ENCODE results near the gene NUP210.
A peak's percentile ranks its signal among the peaks of the same experiment; 100 is the strongest.
"Not testable (repeated sequence)": the region's sequence is repeated elsewhere in the genome, so short reads cannot be mapped to it uniquely, and the experiment has no call there.

NUP210 gene

DNA sequence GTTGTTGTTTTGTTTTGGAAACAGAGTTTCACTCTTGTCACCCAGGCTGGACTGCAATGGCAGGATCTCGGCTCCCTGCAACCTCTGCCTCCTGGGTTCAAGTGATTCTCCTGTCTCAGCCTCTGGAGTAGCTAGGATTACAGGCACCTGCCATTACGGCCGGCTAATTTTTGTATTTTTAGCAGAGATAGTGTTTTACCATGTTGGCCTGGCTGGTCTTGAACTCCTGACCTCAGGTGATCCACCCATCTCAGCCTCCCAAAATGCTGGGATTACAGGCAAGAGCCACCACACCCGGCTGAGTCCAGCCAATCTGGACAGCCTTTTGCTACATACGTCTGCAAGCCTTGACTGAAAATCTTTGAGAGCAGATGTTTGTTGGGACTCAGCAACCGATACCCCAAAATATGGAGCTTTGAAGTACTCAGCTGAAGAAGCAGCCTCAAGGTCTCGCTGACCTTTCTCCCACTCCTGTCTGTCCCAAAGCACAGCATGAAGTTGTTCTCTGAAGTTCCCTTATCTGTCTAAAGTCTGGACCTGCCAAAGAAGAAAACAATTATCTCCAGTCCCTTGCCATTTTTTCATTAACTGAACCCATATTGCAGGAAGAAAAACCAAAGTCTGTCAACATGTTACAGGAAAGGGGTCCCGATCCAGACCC is 9.6 kb upstream of the NUP210 start:
- DNase-seq (ENCODE audit: low read depth in 2 of 2): no peak

DNA sequence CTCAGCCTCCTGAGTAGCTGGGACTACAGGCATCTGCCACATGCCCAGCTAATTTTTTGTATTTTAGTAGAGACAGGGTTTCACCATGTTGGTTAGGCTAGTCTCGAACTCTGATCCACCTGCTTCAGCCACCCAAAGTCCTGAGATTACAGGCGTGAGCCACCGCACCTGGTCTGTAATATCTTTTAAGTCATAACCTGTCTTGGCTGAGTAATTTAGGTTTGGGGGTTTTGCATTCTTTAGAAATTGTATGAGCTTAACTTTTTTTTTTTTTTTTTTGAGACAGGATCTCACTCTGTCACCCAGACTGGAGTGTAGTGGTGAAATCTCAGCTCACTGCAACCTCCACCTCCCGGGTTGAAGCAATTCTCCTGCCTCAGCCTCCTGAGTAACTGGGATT is 8.6 kb upstream of the NUP210 start:
- not testable (repeated sequence) for DNase-seq (ENCODE audit: low read depth in 2 of 2)

DNA sequence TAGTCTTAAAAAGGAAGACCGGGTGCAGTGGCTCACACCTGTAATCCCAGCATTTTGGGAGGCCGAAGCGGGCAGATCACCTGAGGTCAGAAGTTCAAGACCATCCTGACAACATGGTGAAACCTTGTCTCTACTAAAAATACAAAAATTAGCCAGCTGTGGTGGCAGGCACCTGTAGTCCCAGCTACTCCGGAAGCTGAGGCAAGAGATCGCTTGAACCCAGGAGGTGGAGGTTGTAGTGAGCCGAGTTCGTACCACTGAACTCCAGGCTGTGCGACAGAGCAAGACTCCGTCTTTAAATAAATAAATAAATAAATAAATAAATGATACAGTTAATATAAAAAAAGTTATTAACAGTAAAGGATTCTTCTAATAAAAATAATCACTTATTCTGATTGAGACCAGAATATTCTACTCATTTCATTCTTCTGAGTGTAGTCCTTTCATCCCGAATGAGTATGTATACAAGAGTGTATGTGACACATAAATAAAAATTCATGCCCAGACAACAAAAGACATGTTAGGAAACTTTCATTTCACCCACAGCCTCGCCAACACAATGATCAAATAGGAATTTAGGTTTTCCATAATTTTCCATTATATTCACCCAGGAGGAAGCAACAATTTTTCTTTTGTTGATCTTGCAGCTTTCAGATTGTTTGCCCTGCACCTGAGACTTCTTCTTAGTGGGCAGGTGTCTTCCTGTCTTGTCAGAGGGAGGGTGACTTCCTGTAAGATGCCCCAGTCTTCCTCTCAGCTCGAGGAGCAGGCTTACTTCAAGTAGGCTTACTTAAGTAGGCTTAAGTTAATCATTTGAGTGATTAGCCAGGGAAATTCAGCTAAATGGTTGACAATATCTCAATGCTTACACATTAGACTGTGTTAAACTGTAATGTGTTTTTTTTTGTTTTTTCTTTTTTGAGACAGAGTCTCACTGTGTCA is 7.8 kb upstream of the NUP210 start:
- no peak for DNase-seq (ENCODE audit: low read depth in 2 of 2)

DNA sequence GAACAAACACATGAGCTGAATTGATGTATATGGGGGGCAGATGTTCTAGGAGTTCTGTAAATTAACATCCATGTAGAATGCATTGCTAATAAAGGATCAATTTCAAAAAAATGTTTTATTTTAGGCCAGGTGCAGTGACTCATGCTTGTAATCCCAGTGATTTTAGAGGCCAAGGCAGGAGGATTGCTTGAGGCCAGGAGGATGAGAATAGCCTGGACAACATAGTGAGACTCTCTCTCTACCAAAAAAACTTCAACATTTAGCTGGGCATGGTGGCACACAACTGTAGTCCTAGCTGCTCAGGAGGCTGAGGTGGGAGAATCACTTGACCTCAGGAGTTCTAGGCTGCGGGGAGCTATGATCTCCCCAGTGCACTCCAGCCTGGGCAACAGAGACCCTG is 6.5 kb upstream of the NUP210 start:
- no peak for DNase-seq (ENCODE audit: low read depth in 2 of 2)

DNA sequence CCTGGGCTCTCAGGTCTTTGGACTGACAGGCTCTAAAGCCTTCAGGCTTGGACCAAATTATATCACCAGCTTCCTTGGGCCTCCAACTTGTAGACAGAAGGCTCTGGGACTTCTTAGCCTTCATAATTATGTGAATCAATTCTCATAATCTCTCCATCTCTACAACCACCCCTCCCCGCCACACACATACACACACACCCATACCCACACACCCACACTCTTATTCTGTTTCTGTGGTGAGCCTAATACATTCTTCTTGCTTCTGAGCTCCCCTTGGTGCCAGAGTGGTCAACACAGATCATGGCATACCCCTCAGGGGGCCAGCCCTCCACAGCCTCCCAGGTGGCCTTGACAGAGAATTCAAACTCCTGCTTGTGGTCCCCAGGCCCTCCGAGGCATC is 5.6 kb upstream of the NUP210 start:
- DNase-seq (ENCODE audit: low read depth in 2 of 2): no peak

DNA sequence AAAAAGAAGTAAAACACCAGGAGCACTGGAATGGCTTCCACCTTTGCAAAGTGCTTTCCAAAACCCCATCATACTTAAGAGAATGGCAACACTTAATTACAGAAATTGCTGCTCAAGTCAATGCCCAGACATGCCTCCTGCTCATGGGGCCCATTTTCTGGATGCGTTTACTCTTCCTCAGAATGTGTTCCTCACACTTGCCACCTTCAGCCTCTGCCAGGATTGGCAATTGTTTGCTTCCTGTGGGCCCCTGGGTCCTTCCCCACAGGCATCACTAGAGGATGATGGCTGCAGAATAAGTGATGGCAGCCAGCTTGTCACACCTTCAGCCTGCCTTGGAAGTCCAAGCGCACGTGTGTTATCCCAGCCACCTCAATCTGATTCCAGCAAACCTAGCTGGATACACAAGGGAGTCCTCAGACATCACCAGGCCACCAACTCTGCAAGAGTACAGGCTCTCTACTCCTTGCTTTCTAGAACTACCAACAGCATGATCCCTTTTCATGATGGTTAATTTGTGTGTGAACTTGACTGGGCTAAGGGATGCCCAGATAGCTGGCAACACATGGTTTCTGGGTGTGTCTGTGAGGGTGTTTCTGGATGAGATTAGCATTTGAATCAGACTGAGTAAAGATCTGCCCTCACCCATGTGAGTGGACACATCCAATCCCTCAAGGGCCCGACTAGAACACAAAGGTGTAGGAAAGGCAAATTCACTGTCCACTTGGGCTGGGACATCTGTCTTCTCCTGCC is 4.9 kb upstream of the NUP210 start:
- DNase-seq (ENCODE audit: low read depth in 2 of 2): no peak

DNA sequence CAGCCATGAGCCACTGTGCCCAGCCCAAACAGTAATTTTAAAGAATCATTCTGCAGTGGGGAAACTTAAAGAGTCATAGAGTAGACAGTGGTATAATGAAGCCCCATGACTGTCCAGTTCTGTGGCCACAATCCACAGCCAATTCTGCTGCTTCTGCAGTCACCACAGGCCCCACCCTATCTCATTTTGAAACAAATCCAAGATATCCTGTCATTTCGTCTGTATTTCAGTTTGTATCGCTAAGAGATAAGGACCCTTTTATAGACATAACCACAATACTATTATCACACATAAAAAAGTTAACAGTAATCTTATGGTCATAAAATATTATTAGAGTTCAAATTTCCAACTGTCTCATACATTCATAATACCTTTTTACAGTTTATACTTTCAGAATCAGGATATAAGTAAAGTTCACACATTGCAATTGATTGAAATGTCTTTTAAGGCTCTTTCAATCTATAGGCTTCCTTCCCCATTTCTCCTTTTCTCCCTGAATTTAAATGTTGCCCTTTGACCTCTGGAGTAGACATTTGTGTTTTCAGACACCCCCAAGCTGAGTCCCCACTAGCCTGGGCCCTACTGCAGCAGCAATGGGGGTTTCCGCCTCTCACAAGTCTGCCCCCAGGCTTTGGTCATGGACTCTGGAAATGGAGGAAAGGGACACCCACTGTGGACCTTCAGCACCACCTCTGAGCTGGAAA is 4.2 kb upstream of the NUP210 start:
- DNase-seq (ENCODE audit: low read depth in 2 of 2): no peak

DNA sequence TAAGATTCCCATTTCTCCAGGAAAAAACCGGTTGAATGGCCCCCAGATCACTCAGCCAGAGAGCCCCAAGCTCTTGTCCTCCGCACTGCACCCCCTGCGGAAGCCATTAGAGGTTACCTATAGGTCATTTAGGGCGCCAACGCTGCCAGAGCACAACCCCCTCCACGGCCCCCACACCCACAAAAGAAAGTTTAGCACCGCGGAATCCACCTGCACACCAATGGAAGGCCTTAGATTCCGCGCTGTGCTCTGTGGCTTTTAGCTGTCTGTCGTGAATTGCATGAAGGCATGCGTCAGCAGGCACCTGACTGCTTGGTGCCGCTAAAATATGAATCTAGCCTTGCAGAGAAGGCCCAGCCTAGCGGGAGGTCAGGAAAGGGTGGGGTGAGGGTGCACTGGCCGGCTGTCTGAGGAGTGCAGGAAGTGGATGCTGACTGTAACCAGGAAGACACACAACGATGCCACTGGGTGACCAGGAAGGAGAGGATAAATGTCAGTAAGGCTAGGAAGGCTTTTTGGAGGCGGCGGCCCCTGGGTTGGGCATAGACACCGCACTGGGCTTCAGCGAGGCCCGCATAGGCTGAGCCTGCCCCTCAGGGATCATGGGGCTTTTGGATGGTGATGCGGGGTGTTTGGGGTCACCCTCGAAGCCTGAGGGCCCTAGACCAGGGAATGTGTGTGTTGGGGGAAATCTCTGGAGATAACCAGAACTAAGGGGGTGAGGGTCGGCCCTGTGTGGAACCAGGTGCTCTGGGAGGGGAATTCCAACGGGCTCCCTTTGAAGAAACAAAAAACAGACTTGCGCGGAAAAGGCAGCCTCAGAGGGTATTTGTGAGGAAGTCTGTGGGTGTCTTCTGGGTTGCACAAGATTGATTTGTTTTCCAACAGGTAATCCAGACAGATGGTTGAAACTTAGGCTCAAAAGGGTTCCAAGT is 976 bp upstream of the NUP210 start:
- DNase-seq (ENCODE audit: low read depth in 2 of 2): peak; percentile 65 to 71

DNA sequence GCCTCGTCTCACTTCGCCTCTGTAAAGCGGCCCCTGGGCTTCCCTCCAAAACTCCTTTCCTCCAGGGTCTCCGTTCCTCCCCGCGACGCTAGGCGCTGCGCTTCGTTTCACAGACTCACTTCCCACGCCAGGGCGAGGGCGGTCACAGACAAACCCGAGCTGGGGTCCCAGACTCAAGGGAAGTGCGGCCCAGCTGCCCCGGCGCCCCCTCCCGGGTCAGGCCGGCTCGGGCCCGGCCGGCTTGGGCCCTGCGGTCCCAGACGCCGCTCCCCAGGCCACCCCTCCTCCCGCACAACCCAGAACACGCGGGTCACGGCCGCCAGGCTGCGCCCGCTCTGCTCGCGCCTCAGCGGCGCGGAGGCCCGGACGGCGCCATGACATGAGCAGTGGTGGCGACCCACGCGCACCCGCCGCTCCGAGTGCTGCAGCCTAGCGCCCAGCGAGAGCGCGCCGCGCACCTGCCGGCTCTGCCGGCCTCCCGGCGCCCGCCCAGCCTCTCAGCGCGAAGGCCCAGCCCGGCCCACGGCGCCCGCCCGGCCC is 547 bp downstream of the NUP210 start:
- DNase-seq (ENCODE audit: low read depth in 2 of 2): peak; percentile 38 to 52

DNA sequence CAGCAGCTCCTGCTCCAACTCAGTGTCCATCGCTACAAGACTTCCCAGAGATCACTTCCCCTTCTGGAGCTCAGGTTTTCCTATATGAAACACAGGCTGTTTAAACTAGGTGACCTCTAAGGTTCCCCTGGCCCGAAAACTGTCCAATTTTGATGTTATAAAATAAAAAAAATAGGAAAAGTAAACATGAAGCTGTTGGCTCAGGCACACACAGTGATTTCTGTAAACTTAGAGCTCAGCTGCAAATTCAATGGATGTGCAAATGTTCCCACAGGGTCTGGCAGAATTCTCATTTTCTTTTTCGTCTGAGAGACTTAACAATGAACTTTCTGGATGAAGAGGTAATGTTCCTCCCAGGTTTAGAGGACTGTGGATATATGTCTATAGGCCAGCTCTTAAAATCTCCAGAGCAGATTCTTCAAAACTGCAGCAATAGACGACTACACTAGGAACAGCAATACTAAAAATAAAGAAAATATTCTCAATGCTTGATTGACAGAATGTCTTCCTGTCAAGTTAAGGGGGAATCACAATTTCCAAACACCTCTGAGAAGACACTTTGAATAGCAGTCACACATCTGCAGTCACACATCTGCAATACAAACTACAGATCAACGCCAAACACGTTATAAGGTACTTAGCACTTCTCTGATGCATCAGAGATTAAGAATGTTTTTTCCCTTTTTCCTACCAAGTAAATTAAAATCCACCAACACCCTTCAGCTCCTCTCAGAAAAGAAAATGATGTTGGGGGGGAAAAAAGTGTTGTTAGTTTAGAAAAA is 2.8 kb downstream of the NUP210 start:
- DNase-seq (ENCODE audit: low read depth in 2 of 2): no peak

DNA sequence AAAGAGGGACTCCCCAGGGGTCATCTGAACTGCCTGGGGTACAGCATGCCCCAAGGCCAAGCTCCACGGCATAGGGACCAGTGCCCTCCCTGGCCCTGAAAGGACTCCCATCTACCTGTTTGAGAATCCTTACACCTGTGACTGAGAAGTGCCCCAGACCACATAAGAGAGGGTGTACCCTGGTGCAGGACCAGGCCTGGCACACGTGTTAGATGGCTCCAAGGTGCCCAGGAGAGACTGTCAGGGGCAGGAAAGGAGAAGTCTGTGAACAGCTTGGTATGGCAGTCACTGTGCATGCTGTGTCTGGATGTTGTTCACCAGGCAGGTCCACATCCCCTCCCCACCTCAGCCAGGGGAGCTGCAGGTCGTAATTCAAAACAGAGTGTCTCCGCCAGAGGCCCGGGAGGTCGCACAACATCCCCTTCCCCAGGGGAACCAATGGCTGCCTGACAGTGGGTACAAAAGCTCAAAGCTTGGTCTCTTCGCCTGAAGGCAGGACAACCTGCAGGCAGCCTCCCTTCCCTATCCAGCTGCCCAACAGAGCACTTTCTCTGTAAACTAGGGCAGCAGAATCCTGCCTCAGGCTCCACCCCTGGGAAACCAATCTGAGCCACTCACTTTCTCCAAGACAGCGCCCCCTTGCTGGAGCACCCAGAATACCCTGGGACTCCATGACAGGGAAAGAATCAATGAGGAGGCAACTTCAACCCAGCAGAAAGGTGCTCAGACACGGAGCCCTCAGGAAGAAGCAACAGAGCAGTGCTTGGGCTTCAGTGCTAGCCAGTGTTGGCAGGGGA is 3.9 kb downstream of the NUP210 start:
- no peak for DNase-seq (ENCODE audit: low read depth in 2 of 2)

DNA sequence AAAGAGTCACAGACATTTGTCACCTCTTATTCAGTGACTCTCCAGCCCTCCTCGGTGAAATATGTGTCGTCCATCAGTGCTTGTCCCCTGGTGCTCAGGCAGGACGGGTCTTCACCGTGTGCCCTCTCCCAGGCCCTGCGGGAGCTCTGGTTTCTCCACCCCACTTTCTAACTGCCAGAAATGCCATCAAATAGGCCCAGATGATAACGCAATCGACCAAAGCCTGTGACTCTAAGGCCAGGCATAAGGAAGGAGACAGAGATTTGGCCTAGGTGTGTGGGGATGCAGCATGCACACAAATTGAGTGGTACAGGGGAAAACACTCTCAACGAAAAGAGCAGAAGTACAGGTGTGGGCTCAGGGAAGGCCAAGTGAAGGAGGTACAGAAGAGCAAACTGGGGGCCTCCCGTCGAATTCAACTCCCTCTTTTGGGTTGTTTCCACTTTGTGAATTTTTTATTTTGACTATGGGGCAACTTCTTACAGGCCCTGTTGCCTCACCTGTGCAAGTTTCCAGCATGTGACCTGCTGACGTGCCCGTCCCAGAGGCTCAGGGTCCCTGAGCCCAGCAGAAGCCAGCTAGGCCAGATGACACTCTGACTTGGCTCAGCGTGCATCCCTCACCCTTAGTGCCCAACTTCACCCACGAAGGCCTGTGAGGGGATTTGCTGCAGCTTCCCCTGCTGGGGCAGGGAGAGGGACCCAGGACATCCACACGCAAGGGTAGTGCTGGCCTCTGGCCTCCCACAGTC is 4.7 kb downstream of the NUP210 start:
- no peak for DNase-seq (ENCODE audit: low read depth in 2 of 2)

DNA sequence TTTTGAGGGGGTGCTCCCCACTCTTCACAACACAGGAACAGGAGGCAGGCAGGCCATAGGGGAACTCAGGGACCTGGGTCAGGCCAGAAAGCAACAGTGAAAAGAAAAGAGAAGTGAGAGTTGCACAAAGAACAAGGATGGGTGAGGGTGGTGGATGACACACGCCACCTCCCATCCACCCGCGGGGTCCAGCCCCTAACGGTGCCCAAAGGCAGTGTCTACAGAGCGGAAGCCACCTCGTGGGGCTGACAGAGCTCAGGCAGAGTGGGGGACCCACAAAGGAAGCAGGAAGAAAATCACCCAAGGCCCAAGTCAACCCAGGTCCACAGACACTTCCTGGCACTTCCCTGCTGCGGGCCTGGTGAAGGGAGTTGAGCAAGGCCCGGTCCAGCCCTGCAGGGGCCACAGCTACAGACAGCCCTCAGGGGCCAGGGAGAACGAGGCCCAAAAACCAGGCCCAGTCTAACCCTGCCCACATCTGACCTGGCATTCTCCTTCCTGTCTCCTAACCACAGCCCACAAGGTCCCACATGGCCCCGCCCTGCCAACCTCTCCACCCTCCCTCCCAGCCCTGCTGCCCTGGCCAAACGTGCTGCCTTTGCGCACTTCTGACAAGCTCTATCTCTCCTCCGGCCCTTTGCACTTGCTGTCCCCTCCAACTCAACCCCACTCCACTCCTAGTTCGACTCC is 5.9 kb downstream of the NUP210 start:
- DNase-seq (ENCODE audit: low read depth in 2 of 2): peak; percentile 51 to 60

DNA sequence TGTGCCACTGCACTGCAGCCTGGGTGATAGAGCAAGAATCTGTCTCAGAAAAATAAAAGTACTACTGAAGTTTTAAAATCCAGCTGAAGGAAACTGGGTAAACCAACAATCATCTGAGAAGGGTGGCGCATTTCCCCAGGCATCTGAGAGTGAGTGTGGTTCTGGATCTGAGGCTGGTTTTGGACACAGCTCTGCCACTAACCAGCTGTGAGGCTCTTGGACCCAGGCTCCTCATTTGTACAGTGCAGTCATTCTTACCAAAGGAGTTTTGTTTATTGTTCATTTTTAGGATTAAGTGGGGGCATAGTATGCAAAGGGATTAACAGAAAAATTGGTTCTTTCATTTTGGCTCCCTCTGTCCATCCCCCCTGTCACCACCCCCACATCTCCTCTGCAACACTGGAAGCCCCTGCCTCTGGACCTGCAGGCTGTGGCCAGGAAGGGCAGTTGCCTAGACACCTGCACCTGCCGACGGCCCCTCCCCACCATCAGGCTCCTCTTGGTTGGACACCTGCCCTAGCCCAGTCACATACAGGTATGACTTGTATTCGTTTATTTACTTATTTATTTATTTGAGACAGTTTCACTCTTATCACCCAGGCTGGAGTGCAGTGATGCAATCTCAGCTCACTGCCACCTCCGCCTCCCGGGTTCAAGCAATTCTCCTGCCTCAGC is 8.8 kb downstream of the NUP210 start:
- no peak for DNase-seq (ENCODE audit: low read depth in 2 of 2)

DNA sequence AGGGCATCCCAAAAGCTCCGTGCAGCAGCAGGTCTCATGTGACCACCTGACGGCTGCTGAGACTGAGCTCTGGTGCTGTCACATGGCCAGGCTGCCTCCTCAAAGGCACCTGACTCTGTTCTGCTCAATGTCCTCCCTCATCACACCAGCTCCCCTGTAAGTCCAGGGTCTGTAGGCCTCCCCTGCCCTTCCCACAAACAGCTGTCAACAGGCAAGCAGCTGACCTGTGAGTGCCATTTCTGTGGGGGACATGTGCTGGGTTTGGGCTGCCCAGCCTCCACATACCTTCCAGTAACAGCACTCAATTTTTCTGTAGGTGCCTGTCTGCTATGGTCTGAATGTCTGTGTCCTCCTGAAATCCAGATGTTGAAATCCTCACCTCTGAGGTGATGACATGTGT is 11.2 kb downstream of the NUP210 start:
- DNase-seq (ENCODE audit: low read depth in 2 of 2): no peak

DNA sequence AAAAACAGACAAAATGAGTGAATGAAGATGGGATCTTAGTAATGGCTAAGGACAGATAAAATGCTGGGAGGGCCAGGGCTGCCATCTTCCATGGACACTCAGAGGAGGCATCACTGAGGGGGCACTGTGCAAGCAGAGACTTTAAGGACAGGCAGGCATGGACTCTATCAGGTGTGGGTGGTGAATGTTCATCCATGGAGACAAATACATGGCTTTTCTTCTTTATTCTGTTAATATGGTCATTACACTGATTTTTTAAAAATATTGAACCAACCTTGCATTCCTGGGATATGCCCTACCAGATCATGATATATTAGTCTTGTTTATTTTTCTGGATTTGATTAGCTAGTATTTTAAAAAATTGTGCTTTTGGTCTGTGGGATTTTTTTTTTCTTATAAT is 12.2 kb downstream of the NUP210 start:
- no peak for DNase-seq (ENCODE audit: low read depth in 2 of 2)

DNA sequence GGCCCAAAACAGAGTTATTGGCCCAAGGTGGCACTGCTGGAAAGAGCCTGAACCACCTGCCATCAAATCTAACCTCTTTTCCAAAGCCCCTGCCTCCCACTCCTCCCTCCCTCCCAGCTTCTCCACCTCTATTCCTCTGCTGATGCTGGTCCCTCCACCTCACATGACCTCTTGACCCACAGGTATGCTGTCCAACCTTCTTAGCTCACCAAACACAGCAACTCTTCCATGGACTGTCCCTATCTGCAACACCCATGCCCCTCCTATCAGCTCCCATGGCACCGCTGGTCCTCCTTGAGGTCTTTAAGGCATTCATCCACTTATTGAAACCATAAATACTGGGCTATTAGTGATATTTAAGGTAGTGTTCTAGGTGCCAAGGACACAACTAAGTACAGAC is 12.6 kb downstream of the NUP210 start:
- DNase-seq (ENCODE audit: low read depth in 2 of 2): no peak

Measured in stimulated activated CD4-positive, alpha-beta T cell treated with anti-CD3 and anti-CD28 coated beads, Interleukin-4, amount 100 ng/mL, for 48 hours (primary cell).